ENCODE measurements around the gene MC3R. TPM values are rescaled to one million over a fixed set of nuclear protein-coding genes. Genes with fewer than 3 reads are reported as not detected.

Gene MC3R
- total RNA-seq, 1 experiment from 2014 or later = not detected

- Histone ChIP-seq H3K9me3 (replicated peaks) (no peaks in the 10 kb centered on the region; the same call in 1 of the 2 replicates), H3K27me3 (replicated peaks) (no peaks in the 10 kb centered on the region), H3K27ac (no peak overlapping the region), H3K36me3 (no peaks in the 10 kb centered on the region), H3K4me3 (no peak overlapping the region), H3K4me1 (replicated peaks) (no peaks in the 10 kb centered on the region)
- no peak for DNase-seq (ENCODE audit: low read depth in 1 of 2, low spot score in 2 of 2)
These were observed 25.6 kb upstream of the MC3R start for GRCh38 chr20:56222945-56223344.

GRCh38 chr20:56223352-56223751 lies 25.2 kb upstream of the MC3R start:
- H3K27ac ChIP-seq = no peak overlapping the region
- H3K36me3 ChIP-seq = no peaks in the 10 kb centered on the region
- H3K4me3 ChIP-seq = no peak overlapping the region
- DNase-seq (ENCODE audit: low read depth in 1 of 2, low spot score in 2 of 2) = no peak
- H3K27me3 ChIP-seq (replicated peaks) = no peaks in the 10 kb centered on the region
- H3K9me3 ChIP-seq (replicated peaks) = no peaks in the 10 kb centered on the region; the same call in 1 of the 2 replicates
- H3K4me1 ChIP-seq (replicated peaks) = no peaks in the 10 kb centered on the region

- Histone ChIP-seq H3K36me3 (no peaks in the 10 kb centered on the region), H3K27ac (no peak overlapping the region), H3K4me1 (replicated peaks) (no peaks in the 10 kb centered on the region), H3K27me3 (replicated peaks) (no peaks in the 10 kb centered on the region), H3K9me3 (replicated peaks) (no peaks in the 10 kb centered on the region; the same call in 1 of the 2 replicates), H3K4me3 (no peak overlapping the region)
- DNase-seq (ENCODE audit: low read depth in 1 of 2, low spot score in 2 of 2) = no peak
These were observed 20.5 kb upstream of the MC3R start for GRCh38 chr20:56228021-56228420.

- H3K27me3 ChIP-seq (replicated peaks) = no peaks in the 10 kb centered on the region
- no peak overlapping the region for H3K27ac ChIP-seq
- H3K9me3 ChIP-seq (replicated peaks) = no peaks in the 10 kb centered on the region; the same call in 1 of the 2 replicates
- H3K36me3 ChIP-seq = no peaks in the 10 kb centered on the region
- H3K4me3 ChIP-seq = no peak overlapping the region
- no peaks in the 10 kb centered on the region for H3K4me1 ChIP-seq (replicated peaks)
- no peak for DNase-seq (ENCODE audit: low read depth in 1 of 2, low spot score in 2 of 2)
These were observed 18.7 kb upstream of the MC3R start for GRCh38 chr20:56229812-56230211.

GRCh38 chr20:56234110-56234509 lies 14.4 kb upstream of the MC3R start:
- Histone ChIP-seq H3K27me3 (replicated peaks) (no peaks in the 10 kb centered on the region), H3K27ac (no peak overlapping the region), H3K9me3 (replicated peaks) (no peaks in the 10 kb centered on the region; the same call in 1 of the 2 replicates), H3K4me1 (replicated peaks) (no peaks in the 10 kb centered on the region), H3K36me3 (no peaks in the 10 kb centered on the region), H3K4me3 (no peak overlapping the region)
- no peak for DNase-seq (ENCODE audit: low read depth in 1 of 2, low spot score in 2 of 2)

GRCh38 chr20:56237335-56237734 lies 11.2 kb upstream of the MC3R start:
- no peaks in the 10 kb centered on the region; the same call in 1 of the 2 replicates for H3K9me3 ChIP-seq (replicated peaks)
- H3K4me1 ChIP-seq (replicated peaks) = no peaks in the 10 kb centered on the region
- no peak overlapping the region for H3K4me3 ChIP-seq
- H3K36me3 ChIP-seq = no peaks in the 10 kb centered on the region
- H3K27me3 ChIP-seq (replicated peaks) = no peaks in the 10 kb centered on the region
- H3K27ac ChIP-seq = no peak overlapping the region
- no peak for DNase-seq (ENCODE audit: low read depth in 1 of 2, low spot score in 2 of 2)

GRCh38 chr20:56244259-56244658 lies 4.3 kb upstream of the MC3R start:
- H3K9me3 ChIP-seq (replicated peaks) = no peaks in the 10 kb centered on the region
- no peaks in the 10 kb centered on the region for H3K36me3 ChIP-seq
- no peak overlapping the region for H3K27ac ChIP-seq
- H3K27me3 ChIP-seq (replicated peaks) = no peaks in the 10 kb centered on the region
- H3K4me1 ChIP-seq (replicated peaks) = no peaks in the 10 kb centered on the region
- H3K4me3 ChIP-seq = no peak overlapping the region
- DNase-seq (ENCODE audit: low read depth in 1 of 2, low spot score in 2 of 2) = no peak

- Histone ChIP-seq H3K4me1 (replicated peaks) (no peaks in the 10 kb centered on the region), H3K4me3 (no peak overlapping the region), H3K36me3 (no peaks in the 10 kb centered on the region), H3K27ac (no peak overlapping the region), H3K27me3 (replicated peaks) (no peaks in the 10 kb centered on the region), H3K9me3 (replicated peaks) (no peaks in the 10 kb centered on the region)
- no peak for DNase-seq (ENCODE audit: low read depth in 1 of 2, low spot score in 2 of 2)
These were observed 2.8 kb upstream of the MC3R start for GRCh38 chr20:56245761-56246160.

- no peak for DNase-seq (ENCODE audit: low read depth in 1 of 2, low spot score in 2 of 2)
These were observed 868 bp downstream of the MC3R start for GRCh38 chr20:56249244-56249955.

GRCh38 chr20:56249956-56250355 lies 1.4 kb downstream of the MC3R start:
- Histone ChIP-seq H3K4me3 (no peak overlapping the region), H3K27me3 (replicated peaks) (no peaks in the 10 kb centered on the region; the same call in 1 of the 2 replicates), H3K9me3 (replicated peaks) (no peaks in the 10 kb centered on the region), H3K27ac (no peak overlapping the region), H3K36me3 (no peaks in the 10 kb centered on the region), H3K4me1 (replicated peaks) (no peaks in the 10 kb centered on the region)
- no peak for DNase-seq (ENCODE audit: low read depth in 1 of 2, low spot score in 2 of 2)

More at GRCh38 chr20:56249244-56249955, 868 bp downstream of the MC3R start:
- H3K27me3 ChIP-seq (replicated peaks) = no peaks in the 10 kb centered on the region; the same call in 1 of the 2 replicates
- H3K27ac ChIP-seq = no peak overlapping the region
- H3K4me3 ChIP-seq = no peak overlapping the region
- no peaks in the 10 kb centered on the region for H3K4me1 ChIP-seq (replicated peaks)
- H3K9me3 ChIP-seq (replicated peaks) = no peaks in the 10 kb centered on the region
- no peaks in the 10 kb centered on the region for H3K36me3 ChIP-seq

GRCh38 chr20:56257604-56258003 lies 9.1 kb downstream of the MC3R start:
- Histone ChIP-seq H3K4me1 (replicated peaks) (no peaks in the 10 kb centered on the region), H3K9me3 (replicated peaks) (no peaks in the 10 kb centered on the region), H3K4me3 (no peak overlapping the region), H3K27me3 (replicated peaks) (no peaks in the 10 kb centered on the region; the same call in 1 of the 2 replicates), H3K27ac (no peak overlapping the region), H3K36me3 (no peaks in the 10 kb centered on the region)
- no peak for DNase-seq (ENCODE audit: low read depth in 1 of 2, low spot score in 2 of 2)

GRCh38 chr20:56259948-56260347 lies 11.4 kb downstream of the MC3R start:
- no peak overlapping the region for H3K27ac ChIP-seq
- no peaks in the 10 kb centered on the region for H3K27me3 ChIP-seq (replicated peaks)
- no peak for DNase-seq (ENCODE audit: low read depth in 1 of 2, low spot score in 2 of 2)
- no peak overlapping the region for H3K4me3 ChIP-seq
- H3K9me3 ChIP-seq (replicated peaks) = no peaks in the 10 kb centered on the region
- H3K4me1 ChIP-seq (replicated peaks) = no peaks in the 10 kb centered on the region
- no peaks in the 10 kb centered on the region for H3K36me3 ChIP-seq

- no peaks in the 10 kb centered on the region for H3K36me3 ChIP-seq
- H3K4me1 ChIP-seq (replicated peaks) = no peaks in the 10 kb centered on the region
- no peak for DNase-seq (ENCODE audit: low read depth in 1 of 2, low spot score in 2 of 2)
- H3K4me3 ChIP-seq = no peak overlapping the region
- no peaks in the 10 kb centered on the region for H3K9me3 ChIP-seq (replicated peaks)
- H3K27me3 ChIP-seq (replicated peaks) = no peaks in the 10 kb centered on the region
- H3K27ac ChIP-seq = no peak overlapping the region
These were observed 20.0 kb downstream of the MC3R start for GRCh38 chr20:56268536-56268935.

- no peak for DNase-seq (ENCODE audit: low read depth in 1 of 2, low spot score in 2 of 2)
- Histone ChIP-seq H3K4me3 (no peak overlapping the region), H3K27ac (no peak overlapping the region), H3K27me3 (replicated peaks) (no peaks in the 10 kb centered on the region), H3K4me1 (replicated peaks) (no peaks in the 10 kb centered on the region), H3K36me3 (no peaks in the 10 kb centered on the region), H3K9me3 (replicated peaks) (no peaks in the 10 kb centered on the region)
These were observed 23.4 kb downstream of the MC3R start for GRCh38 chr20:56271974-56272373.

GRCh38 chr20:56273491-56273890 lies 25.0 kb downstream of the MC3R start:
- Histone ChIP-seq H3K4me1 (replicated peaks) (no peaks in the 10 kb centered on the region), H3K36me3 (no peaks in the 10 kb centered on the region), H3K27me3 (replicated peaks) (no peaks in the 10 kb centered on the region), H3K4me3 (no peak overlapping the region), H3K27ac (no peak overlapping the region), H3K9me3 (replicated peaks) (no peaks in the 10 kb centered on the region)
- no peak for DNase-seq (ENCODE audit: low read depth in 1 of 2, low spot score in 2 of 2)

Measured in SJSA1 (cell line).